Osteoblast (primary cell): ENCODE measurements around the gene ENOX1. TPM values are rescaled to one million over a fixed set of nuclear protein-coding genes. Genes with fewer than 3 reads are reported as not detected.

Source experiments
- DNase-seq: peaks from one replicate; pipeline ENCODE4 v3.0.0; 2011; ENCODE audit warnings: low spot score, mixed read lengths; ENCODE audit not compliant: insufficient read length; ENCODE audit errors: missing footprints
- H2AFZ ChIP-seq: 2 replicates; pipeline ENCODE4 v1.6.0; 2011; ENCODE audit warnings: mild to moderate bottlenecking, low read length
- H3K27ac ChIP-seq: 2 replicates; pipeline ENCODE4 v1.5.1; 2011; ENCODE audit warnings: mild to moderate bottlenecking, low read depth, low read length, moderate library complexity
- H3K27me3 ChIP-seq: 2 replicates; pipeline ENCODE4 v1.6.0; 2012; ENCODE audit warnings: mild to moderate bottlenecking, control low read depth, inconsistent platforms, low read length, moderate library complexity; ENCODE audit not compliant: insufficient read depth
- H3K36me3 ChIP-seq: 2 replicates; pipeline ENCODE4 v1.5.1; 2011; ENCODE audit warnings: mild to moderate bottlenecking, low read length, control low read depth, moderate library complexity; ENCODE audit not compliant: insufficient read depth
- H3K4me1 ChIP-seq: 2 replicates; pipeline ENCODE4 v1.5.1; 2011; ENCODE audit warnings: mild to moderate bottlenecking, low read length, control low read depth, moderate library complexity; ENCODE audit not compliant: insufficient read depth
- H3K4me2 ChIP-seq: 2 replicates; pipeline ENCODE4 v1.6.0; 2011; ENCODE audit warnings: mild to moderate bottlenecking, low read length; ENCODE audit not compliant: insufficient read depth
- H3K4me3 ChIP-seq: fragments of 200-600 bp; sonication (generic); 3 replicates; pipeline ENCODE4 v1.5.1; 2012; ENCODE audit warnings: mild to moderate bottlenecking, low read length, inconsistent platforms; ENCODE audit not compliant: insufficient read depth
- H3K79me2 ChIP-seq: 2 replicates; pipeline ENCODE4 v1.6.0; 2012; ENCODE audit warnings: mild to moderate bottlenecking, low read length, control low read depth, inconsistent platforms; ENCODE audit not compliant: insufficient read depth
- H3K9me3 ChIP-seq: 2 replicates; pipeline ENCODE4 v1.5.1; 2011; ENCODE audit warnings: low read depth, low read length, control low read depth
- H4K20me1 ChIP-seq: 2 replicates; pipeline ENCODE4 v1.6.0; 2012; ENCODE audit warnings: mild to moderate bottlenecking, low read length, control low read depth; ENCODE audit not compliant: insufficient read depth
- CTCF ChIP-seq: IDR thresholded peaks from 2 replicates; pipeline ENCODE4 v1.5.1; 2011; ENCODE audit warnings: mild to moderate bottlenecking, low read depth, low read length, moderate library complexity; ENCODE audit errors: extremely low read depth
- total RNA-seq: library from RNA; depleted of rRNA; stranded (reverse); fragments of >200 nt; gene quantifications from 2 replicates; pipeline ENCODE4 v1.2.3, GENCODE V29; 2012

Gene ENOX1
- total RNA-seq, 1 donor = 5.4 TPM

GRCh38 chr13:43567608-43568007 lies 219.2 kb downstream of the ENOX1 start:
- no peaks in the 10 kb centered on the region for H3K79me2 ChIP-seq
- no peak overlapping the region for H2AFZ ChIP-seq
- H3K36me3 ChIP-seq = no peaks in the 10 kb centered on the region
- H3K4me3 ChIP-seq = no peak overlapping the region
- no peak for DNase-seq
- H3K9me3 ChIP-seq = no peaks in the 10 kb centered on the region
- TF ChIP-seq CTCF = no peak
- no peaks in the 10 kb centered on the region for H4K20me1 ChIP-seq
- no peaks in the 10 kb centered on the region for H3K27me3 ChIP-seq
- H3K27ac ChIP-seq = no peak overlapping the region
- H3K4me1 ChIP-seq = peaks cover 9% of the 10 kb centered on the region
- H3K4me2 ChIP-seq = no peak overlapping the region

GRCh38 chr13:43564952-43565351 lies 221.8 kb downstream of the ENOX1 start:
- H3K9me3 ChIP-seq = no peaks in the 10 kb centered on the region
- no peak overlapping the region for H3K4me2 ChIP-seq
- no peaks in the 10 kb centered on the region for H3K36me3 ChIP-seq
- TF ChIP-seq CTCF = no peak
- no peaks in the 10 kb centered on the region for H3K79me2 ChIP-seq
- H3K27ac ChIP-seq = no peak overlapping the region
- DNase-seq = no peak
- no peak overlapping the region for H2AFZ ChIP-seq
- no peak overlapping the region for H3K4me3 ChIP-seq
- peaks cover 3% of the 10 kb centered on the region for H3K4me1 ChIP-seq
- no peaks in the 10 kb centered on the region for H4K20me1 ChIP-seq
- no peaks in the 10 kb centered on the region for H3K27me3 ChIP-seq

- H2AFZ ChIP-seq = no peak overlapping the region
- TF ChIP-seq CTCF = no peak
- H3K4me3 ChIP-seq = no peak overlapping the region
- H4K20me1 ChIP-seq = no peaks in the 10 kb centered on the region
- H3K9me3 ChIP-seq = no peaks in the 10 kb centered on the region
- no peaks in the 10 kb centered on the region for H3K4me1 ChIP-seq
- H3K4me2 ChIP-seq = no peak overlapping the region
- H3K36me3 ChIP-seq = no peaks in the 10 kb centered on the region
- no peak overlapping the region for H3K27ac ChIP-seq
- no peak for DNase-seq
- H3K27me3 ChIP-seq = no peaks in the 10 kb centered on the region
- H3K79me2 ChIP-seq = no peaks in the 10 kb centered on the region
Observed at GRCh38 chr13:43561081-43561480, 225.7 kb downstream of the ENOX1 start.

DNA sequence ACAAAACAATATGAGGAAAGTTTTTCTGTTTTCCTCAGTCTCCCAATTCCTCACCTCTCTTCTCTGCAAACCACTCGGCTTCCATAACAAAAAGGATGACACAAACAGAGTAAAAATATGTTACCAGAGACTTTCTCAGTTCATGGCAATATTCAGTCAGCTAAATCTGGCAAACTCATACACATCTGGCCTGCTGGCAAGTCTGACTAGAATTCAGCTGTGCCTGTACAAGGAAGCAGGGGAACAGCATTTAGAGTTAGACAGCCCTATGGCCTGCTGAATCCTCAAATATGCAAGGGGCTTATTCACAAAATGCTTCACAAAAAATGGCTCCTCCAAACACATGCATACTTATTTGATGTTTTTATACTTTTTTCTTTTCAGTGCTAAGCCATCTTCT lies 227.8 kb downstream of the ENOX1 start:
- H3K4me2 ChIP-seq = no peak overlapping the region
- no peak for TF ChIP-seq CTCF
- H3K36me3 ChIP-seq = no peaks in the 10 kb centered on the region
- no peak overlapping the region for H3K4me3 ChIP-seq
- no peak overlapping the region for H3K27ac ChIP-seq
- H3K27me3 ChIP-seq = no peaks in the 10 kb centered on the region
- H4K20me1 ChIP-seq = no peaks in the 10 kb centered on the region
- no peaks in the 10 kb centered on the region for H3K4me1 ChIP-seq
- H3K9me3 ChIP-seq = no peaks in the 10 kb centered on the region
- H2AFZ ChIP-seq = no peak overlapping the region
- no peaks in the 10 kb centered on the region for H3K79me2 ChIP-seq
- no peak for DNase-seq
